ENCODE results near the gene ADGRL1. TPM values are rescaled to one million over a fixed set of nuclear protein-coding genes. Genes with fewer than 3 reads are reported as not detected.

ADGRL1 gene
- polyA plus RNA-seq, 3 donors: 1.7 TPM; not detected in 2

DNA sequence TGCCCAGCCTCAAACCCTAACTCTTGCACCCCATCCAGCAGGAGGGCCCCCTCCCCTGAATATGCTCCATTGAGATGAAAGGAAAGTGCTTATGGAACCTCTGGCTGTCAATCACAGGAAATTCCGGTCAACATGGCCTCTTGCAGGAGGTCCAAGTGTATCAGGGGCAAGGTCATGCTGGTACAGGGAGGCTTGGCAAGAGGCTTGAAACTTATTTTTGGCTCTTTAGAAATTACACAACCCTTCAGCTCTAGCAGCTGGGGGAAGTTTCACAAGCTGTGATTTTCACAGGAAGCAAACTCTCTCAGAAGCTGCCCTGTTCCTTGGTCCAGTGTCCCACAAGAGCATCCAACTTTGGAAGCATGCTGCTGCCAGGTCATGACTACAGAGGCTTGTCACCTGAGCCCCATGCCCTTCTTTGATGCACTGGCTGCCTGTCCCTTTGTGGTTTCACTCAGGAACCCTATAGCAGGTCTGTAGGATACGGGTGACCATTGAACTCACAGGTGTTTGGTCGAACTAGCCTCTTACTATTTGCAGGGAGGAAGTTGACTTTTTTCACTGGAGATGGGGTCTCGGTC, 78.0 kb downstream of the ADGRL1 start:
- H3K4me1 Mint-ChIP-seq: peaks cover 43% of the 10 kb centered on the region

DNA sequence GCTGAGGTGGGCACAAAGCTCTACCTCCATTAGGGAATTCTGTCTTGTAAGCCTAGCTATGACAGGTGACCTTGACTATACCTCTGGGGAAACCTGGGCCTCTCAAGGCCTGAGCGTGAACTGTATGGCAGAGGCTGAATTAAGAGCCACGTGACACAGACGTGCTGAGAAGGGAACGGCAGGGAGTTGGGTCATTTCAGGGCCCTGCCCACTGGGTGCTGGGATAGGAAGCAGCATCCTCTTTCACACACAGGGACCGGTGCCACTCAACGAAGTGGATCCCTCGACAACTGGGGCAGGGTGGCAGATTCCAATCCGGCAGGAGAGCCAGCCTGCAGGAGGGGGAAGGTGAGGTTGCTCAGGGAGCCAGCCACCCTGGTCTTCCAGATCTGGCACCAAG, 78.8 kb downstream of the ADGRL1 start:
- H3K4me1 Mint-ChIP-seq: peaks cover 40% of the 10 kb centered on the region
- H3K27ac ChIP-seq (ENCODE audit: low read depth in 1 of 2, low read length in 2 of 2): peak overlapping the region; percentile 72 to 78
- no peaks in the 10 kb centered on the region for H3K27me3 ChIP-seq (ENCODE audit: control insufficient read depth in 2 of 2, insufficient read depth in 2 of 2, low read length in 2 of 2)
- H2AFZ ChIP-seq (ENCODE audit: insufficient read depth, low read depth, low read length, poor library complexity, severe bottlenecking): peak overlapping the region; percentile 48
- H3K4me1 ChIP-seq (ENCODE audit: control insufficient read depth in 1 of 2, insufficient read depth in 2 of 2, low read length in 2 of 2): peaks cover 49 to 52% of the 10 kb centered on the region in 2 donors
- no peaks in the 10 kb centered on the region for H4K20me1 ChIP-seq (ENCODE audit: insufficient read depth, low read length)
- intact Hi-C loops (cut with micrococcal nuclease): no loop called here
- H3K9me3 Mint-ChIP-seq: no peaks in the 10 kb centered on the region
- H3K27ac Mint-ChIP-seq: peak overlapping the region; percentile 91 to 97 (median 96)
- no peaks in the 10 kb centered on the region for H3K36me3 ChIP-seq (replicated peaks in 1 of 2; ENCODE audit: control insufficient read depth in 1 of 2, insufficient read depth in 2 of 2, low read length in 2 of 2)
- peak overlapping the region; percentile 15 for H3K9ac ChIP-seq (ENCODE audit: insufficient read depth, low read length, poor library complexity, severe bottlenecking)
- DNase-seq: peak; percentile 76 to 87 (median 80)
- peak overlapping the region; percentile 59 to 78 for H3K4me3 Mint-ChIP-seq
- no peaks in the 10 kb centered on the region for H3K9me3 ChIP-seq (replicated peaks in 1 of 2; ENCODE audit: control insufficient read depth in 1 of 2, insufficient read depth in 1 of 2, low read length in 2 of 2)
- H3K4me2 ChIP-seq (replicated peaks; ENCODE audit: extremely low read depth, low read length, poor library complexity, severe bottlenecking): peak overlapping the region; percentile 56
- H3K4me3 ChIP-seq (replicated peaks in 1 of 3; ENCODE audit: low read depth in 2 of 3, low read length in 3 of 3): peak overlapping the region in 2 of 3 experiments; percentile 2 to 51
- peaks cover 58% of the 10 kb centered on the region for H3K79me2 ChIP-seq (ENCODE audit: insufficient read depth, low read length)
- WGBS (ENCODE audit: insufficient coverage): 14% methylated on average over 6 of the region's 8 CpGs
- H3K36me3 Mint-ChIP-seq: peaks cover 10 to 14% of the 10 kb centered on the region in 2 donors
- H3K27me3 Mint-ChIP-seq (ENCODE audit: low read depth in 3 of 3): peaks cover 0 to 1% (median 0%) of the 10 kb centered on the region in 3 donors
- no peak for TF ChIP-seq CTCF (IDR thresholded peaks at IDR 0.05)

More for the DNA sequence above, 78.0 kb downstream of the ADGRL1 start:
- Histone ChIP-seq H4K20me1 (ENCODE audit: insufficient read depth, low read length) (no peaks in the 10 kb centered on the region), H3K4me2 (replicated peaks; ENCODE audit: extremely low read depth, low read length, poor library complexity, severe bottlenecking) (peak overlapping the region; percentile 56), H3K27me3 (ENCODE audit: control insufficient read depth in 2 of 2, insufficient read depth in 2 of 2, low read length in 2 of 2) (no peaks in the 10 kb centered on the region), H3K4me3 (replicated peaks in 1 of 3; ENCODE audit: low read depth in 2 of 3, low read length in 3 of 3) (peak overlapping the region in 2 of 3 experiments; percentile 3 to 51), H3K79me2 (ENCODE audit: insufficient read depth, low read length) (peaks cover 62% of the 10 kb centered on the region), H3K27ac (ENCODE audit: low read depth in 1 of 2, low read length in 2 of 2) (peak overlapping the region; percentile 72 to 78), H3K9ac (ENCODE audit: insufficient read depth, low read length, poor library complexity, severe bottlenecking) (no peak overlapping the region), H3K4me1 (ENCODE audit: control insufficient read depth in 1 of 2, insufficient read depth in 2 of 2, low read length in 2 of 2) (peaks cover 49 to 52% of the 10 kb centered on the region in 2 donors), H3K9me3 (replicated peaks in 1 of 2; ENCODE audit: control insufficient read depth in 1 of 2, insufficient read depth in 1 of 2, low read length in 2 of 2) (no peaks in the 10 kb centered on the region), H2AFZ (ENCODE audit: insufficient read depth, low read depth, low read length, poor library complexity, severe bottlenecking) (peak overlapping the region; percentile 1), H3K36me3 (replicated peaks in 1 of 2; ENCODE audit: control insufficient read depth in 1 of 2, insufficient read depth in 2 of 2, low read length in 2 of 2) (no peaks in the 10 kb centered on the region)
- no peak for TF ChIP-seq CTCF (IDR thresholded peaks at IDR 0.05)
- H3K36me3 Mint-ChIP-seq: peaks cover 2 to 8% of the 10 kb centered on the region in 2 donors
- 0% methylated on average over 1 of the region's 4 CpGs for whole genome bisulfite sequencing (ENCODE audit: insufficient coverage)
- no peaks in the 10 kb centered on the region for H3K9me3 Mint-ChIP-seq
- H3K4me3 Mint-ChIP-seq: peak overlapping the region; percentile 59 to 69
- intact Hi-C loops (cut with micrococcal nuclease): no loop called here
- H3K27me3 Mint-ChIP-seq (ENCODE audit: low read depth in 3 of 3): peaks cover 0 to 1% (median 0%) of the 10 kb centered on the region in 3 donors
- peak overlapping the region; percentile 91 to 97 (median 96) for H3K27ac Mint-ChIP-seq
- DNase-seq: peak; percentile 71 to 90 (median 80)
